A204.1 (cell line): ENCODE measurements around the gene ZNF804A.

ENCODE experiments used
- FAIRE-seq: peaks from 2 replicates; lab custom pipeline; 2012; peaks lifted over from hg19 to GRCh38; lab: Jason Lieb, UNC

ZNF804A gene

DNA sequence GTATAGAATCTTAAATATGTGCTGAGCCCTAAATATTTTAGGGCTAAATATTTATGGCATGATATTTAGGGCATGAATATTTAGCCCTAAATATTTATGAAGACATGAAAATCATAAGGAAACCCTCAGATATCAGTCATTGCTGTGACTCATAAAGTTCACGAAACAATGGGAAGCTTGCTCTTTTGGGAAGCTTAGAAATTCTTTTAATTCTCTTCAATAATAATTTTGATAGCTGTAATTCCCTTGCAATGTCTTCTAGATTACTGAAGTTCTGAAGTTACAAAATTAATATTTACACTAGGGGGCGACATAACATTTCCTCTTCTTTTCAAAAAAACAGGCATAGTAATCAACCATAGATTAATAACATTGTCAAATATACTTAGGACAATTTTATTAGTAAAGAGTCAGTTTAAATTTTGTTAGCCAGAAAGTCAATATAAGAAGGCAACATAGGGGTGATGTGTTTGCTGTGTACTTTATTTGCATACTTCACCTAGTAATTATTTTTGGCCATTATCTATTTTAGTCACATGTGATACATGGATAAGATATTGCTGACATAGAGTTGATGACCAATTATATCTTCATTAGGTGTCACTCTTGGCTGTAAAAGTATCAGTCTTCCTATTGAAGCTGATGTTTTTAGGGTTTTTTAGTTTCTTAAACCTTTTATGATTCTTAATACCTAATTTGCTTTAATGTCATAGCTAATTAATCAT is 13.2 kb downstream of the ZNF804A start:
- peak; percentile 95 for FAIRE-seq

DNA sequence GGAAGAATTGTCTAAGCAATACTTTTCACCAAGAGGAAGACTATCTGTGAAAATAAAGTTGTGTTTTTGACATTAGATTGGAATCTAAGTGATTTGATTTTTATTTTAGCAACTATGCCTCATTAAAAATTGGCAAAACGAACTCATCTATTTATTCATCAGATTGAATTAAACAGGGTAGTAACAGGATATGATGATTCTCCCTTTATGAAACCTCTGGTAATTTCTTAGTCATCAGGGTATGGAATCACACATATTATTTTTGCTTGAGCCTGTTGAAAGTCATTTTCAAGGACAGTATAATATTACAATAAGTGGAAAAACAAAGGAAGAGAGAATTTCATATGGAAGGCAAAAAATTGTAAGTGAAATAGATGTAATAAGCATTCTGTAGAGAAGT is 22.0 kb downstream of the ZNF804A start:
- FAIRE-seq = no peak

DNA sequence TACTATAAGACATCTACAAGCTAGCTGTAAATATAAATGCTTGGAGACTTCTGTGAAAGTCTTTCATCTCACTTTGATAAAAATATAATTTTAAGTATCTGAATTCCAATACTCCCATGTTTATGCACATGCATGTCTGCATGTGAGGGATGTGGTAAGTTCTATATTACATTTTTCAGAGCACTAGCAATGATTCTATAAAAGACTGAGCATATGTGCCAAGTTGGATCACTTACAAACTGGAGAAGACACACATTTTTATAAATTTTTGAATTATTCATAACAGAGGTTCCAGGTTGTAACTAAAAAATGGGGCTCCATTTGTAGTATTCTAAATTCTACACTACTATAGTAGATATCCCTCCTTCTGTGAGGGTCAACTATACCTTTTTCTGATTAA is 26.0 kb downstream of the ZNF804A start:
- FAIRE-seq = no peak

DNA sequence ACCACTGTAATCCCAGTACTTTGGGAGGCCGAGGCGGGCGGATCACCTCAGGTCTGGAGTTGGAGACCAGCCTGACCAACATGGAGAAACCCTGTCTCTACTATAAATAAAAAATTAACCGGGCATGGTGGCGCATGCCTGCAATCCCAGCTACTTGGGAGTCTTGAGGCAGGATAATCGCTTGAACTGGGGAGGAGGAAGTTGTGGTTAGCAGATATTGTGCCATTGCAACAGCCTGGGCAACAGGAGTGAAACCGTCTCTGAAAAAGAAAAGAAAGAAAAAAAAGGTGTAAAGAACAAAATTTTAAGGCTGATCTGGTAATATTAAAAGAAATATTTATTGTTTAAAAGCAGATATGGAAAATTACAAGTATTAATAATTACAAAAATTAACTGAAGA is 29.7 kb downstream of the ZNF804A start:
- no peak for FAIRE-seq

DNA sequence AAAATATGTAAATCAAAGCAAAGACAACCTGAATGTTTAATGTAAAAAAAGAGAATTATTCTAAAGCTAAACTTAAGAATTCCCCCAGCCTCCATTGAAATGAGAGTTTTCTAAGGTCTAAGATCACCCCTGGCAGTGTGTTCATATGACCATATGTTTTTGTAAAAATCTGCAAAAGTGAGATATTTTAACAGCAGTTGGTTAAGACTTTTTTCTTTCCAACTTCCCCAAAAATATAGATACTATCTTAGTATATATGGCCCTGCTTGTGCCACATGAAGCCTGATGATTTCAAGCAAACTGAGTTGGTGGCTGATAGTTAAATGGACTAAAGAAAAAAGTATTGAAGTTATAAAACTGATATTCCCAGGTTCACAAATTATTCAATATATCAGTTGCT is 35.4 kb downstream of the ZNF804A start:
- FAIRE-seq = no peak

DNA sequence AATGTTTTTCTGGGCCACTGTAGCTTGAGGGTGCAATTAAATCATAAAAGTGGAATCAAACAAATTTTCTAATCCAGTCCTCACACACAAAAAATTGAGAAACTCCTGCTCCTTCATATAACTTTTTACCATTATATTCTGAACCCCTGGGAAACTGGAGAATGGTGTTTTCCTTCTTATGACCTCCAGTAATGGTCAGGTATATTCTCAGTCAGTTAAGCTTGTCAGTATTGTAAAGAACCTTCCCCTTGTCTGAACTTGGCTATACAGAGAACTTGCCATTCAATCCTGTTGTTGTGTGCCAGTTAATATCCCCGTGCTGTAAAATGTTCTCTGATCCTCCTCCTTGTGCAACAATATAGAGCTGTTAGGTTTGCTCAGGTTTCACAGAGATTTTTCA is 39.5 kb downstream of the ZNF804A start:
- FAIRE-seq = no peak

DNA sequence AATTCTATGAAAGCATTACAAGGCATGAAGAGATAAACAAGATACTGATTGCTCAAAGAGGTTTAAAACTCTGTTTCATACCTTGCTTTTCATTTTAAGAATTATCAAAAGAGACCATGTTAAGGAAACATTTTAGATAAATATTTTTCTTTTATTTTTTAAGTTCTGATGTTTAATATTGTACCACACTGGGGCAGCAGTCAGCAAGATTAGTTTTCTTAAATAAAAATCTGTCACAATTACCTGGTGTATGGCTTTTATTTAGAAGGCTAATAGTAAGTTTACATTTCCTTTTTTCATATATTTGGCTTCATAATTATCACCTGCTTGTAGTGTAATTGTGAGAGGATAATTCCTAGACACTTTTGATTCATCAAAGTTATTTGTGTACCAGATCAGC is 46.4 kb downstream of the ZNF804A start:
- FAIRE-seq = peak; percentile 96

DNA sequence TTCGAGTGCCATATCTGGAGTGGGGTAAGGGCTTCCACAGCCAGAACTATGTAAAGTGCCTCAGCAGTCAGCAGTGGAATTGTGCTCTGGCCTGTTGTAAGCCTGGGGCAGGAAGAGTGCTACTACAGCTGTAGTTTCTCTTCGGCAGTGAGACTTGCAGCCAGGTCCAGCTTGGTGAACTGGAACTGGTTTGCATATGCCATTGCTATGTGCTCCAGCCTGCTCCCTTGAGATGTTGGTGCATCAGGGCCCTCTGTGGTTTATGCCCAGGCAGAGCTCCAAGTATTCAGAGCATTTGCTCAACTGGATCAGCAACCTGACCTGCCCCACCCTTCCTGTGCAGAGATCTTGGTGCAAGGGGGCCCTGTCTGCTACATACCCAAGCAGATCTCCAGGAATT is 47.8 kb downstream of the ZNF804A start:
- no peak for FAIRE-seq

DNA sequence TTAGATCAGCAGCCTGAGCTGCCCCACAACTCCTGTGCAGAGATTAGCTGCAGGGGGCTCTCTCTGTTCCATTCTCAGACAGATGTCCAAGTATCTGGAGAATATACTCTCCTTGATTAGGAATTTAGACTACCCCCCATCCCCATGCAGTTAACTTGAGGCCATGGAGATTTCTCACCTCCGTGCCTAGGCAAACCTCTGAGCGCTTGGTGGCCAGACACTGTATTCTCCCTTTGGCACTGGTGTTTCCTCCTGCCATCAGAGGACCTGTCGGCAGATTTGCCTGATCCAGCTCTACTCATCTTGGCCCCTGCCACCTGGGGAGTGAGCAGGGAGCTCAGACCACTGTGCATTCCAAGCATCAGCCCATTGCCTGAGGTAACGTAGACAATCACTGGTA is 48.3 kb downstream of the ZNF804A start:
- no peak for FAIRE-seq

DNA sequence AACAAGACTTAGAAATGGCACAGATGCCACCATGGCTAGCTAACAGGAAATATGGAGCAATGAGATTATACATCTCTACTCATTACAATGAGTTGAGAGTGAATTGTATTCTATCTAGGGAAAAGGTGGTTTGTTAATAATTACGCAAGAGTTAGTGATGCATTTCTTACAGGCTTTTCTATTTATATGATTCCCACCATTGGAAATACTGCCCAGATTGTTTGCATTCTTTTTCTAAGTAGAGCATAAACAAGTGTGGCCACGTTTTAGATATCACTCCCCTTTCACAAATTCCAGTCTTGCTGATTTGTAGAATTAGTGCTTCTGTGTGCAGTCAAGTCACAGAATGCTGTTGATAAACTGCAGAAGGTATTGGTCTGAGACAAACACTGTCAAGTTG is 56.6 kb downstream of the ZNF804A start:
- no peak for FAIRE-seq

DNA sequence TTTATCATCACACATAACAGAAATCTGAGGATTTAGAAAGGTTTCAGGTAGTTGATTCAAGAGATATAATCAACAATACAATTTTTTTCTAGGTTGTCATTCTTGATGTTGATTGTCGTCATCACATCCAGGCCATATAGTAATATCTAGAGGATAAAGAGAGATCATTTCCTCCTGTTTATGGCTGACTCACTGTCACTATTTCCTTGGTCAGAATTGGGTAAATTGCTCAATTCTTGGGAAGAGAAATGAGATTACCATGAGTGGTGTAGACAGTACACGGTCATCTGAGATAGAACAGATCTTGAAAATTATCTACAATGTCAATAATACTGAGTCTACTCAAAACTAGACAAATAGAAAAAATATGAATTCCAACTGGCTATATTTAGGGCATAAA is 78.8 kb downstream of the ZNF804A start:
- no peak for FAIRE-seq

DNA sequence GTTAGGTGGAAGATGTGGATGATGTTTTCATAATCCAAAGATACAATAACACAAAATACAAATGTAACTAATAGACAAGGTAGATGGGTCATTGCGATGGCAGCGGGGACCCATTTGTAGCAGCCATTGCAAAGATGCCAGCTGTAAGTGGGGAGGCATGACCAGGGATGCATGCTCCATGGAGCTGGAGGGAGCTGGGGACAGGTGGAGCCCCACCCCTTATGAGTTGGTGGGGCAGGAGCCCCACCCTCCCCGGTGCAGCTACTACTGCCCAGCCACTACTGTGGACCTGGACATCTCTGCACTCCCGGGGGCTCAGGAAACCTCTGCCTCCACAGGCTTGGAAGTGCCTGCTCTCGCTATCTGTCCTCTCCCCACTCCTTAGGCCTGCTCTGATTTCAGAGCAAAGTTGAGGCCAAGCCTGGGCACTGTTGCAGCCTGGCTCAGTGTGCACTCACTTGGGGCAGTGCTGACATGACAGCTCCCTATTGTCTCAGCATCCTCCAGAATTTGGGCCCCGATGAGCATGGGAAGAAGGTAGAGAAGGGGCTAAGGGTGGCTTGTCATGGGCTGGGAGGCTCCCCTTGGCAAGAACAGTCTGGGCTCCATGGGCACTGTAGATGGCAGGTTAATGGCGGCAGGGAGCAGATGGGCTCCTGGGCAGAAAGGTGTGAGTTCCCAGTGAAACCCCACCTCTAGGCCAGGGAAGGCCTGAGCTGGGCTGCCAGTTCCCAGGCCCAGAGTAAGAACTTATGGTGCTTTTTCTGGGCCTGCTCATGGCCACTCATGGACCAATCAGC is 81.1 kb downstream of the ZNF804A start:
- FAIRE-seq = no peak

DNA sequence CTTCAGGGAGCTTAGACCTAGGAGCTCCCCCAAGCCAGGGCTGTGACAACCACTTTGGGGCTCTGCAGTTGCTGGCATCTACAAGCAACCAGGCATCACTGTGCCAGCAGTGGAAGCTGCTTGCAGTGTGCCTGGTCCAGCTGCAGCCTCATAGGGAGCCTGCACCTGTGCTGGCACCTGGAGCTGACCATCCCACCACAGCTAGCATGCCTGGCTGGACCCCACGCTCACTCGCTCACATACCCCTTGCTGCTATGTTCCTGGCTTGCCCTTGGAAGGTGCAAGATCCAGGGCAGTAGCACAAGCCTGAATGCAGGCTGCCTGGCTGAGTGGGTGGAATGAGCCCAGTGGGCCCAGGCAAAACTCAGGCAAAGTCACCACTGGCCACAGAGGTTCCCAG is 82.5 kb downstream of the ZNF804A start:
- no peak for FAIRE-seq

DNA sequence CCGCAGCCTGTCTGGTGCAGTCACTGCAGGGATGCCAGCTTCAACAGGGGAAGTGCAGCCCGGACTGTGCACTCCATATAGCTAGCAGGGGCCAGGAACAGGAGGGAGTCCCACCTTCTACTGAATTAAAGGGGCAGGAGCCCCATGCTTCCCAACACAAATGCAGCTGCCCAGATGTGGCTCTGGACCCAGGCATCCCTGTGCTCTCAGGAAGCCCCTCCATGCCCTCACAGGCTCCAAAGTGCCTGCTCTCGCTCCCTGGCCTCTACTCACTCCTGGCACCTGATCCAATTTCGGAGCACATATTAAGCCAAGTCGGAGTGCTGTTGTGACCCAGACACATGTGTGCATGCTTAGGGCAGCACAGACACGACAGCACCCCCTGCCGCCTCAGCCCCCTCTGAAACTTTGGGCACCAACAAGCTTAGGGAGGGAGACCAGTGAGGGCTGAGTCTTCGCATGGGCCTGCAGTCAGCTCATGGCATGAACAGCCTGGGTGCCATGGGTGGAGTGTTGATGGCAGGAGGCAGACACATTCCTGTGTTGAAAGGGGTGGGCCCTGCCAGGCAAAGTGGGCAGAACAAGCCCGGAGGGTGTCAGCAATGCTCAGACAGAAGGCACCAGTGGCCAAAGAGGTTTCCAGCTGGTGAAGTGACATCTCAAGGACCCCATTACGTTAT is 83.5 kb downstream of the ZNF804A start:
- FAIRE-seq = no peak

DNA sequence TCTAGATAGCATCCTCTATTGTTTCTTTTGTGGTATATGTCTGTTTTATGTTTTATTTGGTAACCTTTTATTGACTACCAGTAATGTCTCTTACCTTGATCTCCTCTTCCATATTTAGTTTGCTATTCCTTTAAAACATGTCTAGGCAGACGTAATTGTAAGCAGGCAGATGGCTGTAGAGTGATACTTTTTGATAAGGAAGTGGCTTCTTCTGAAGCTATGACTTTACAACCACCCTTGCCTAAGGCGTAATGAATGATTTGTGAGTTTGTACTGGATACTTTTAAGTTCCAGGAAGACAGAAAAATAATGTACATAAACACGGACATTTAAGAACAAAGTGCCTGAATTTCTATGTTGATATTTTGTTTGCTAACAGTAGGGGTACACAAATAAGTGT is 85.6 kb downstream of the ZNF804A start:
- no peak for FAIRE-seq

DNA sequence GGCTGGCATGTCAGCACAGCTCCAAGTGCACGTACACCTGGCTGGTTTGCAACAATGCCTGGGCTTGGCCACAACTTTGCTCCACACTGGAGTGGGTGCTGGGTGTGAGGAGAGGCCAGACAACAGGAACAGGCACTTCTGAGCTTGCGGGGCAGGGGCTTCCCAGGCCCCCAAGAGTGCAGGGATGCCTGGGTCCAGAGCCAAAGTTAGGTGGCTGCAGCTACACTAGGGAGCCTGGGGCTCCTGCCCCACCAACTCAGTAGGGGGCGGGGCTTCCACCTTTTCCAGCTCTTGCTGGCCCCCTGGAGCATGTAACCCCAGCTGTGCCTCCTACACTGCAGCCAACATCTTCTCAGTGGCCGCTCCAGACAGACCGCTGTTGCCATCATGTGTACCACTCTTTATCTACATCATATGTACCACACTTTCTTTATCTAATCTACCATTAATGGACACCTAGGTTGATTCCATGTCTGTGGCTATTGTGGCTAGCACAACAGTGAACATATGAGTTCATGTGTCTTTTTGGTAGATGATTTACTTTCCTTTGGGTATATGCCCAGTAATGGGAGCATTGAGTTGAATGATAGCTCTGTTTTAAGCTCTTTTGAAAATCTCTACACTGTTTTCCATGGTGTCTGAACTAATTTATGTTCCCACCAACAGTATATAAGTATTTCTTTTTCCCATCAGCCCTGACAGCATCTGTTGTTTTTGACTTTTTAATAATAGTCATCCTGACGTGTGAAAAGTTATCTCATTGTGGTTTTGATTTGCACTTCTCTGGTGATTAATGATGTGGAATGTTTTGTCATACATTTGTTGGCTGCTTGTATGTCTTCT is 87.9 kb downstream of the ZNF804A start:
- FAIRE-seq = no peak

DNA sequence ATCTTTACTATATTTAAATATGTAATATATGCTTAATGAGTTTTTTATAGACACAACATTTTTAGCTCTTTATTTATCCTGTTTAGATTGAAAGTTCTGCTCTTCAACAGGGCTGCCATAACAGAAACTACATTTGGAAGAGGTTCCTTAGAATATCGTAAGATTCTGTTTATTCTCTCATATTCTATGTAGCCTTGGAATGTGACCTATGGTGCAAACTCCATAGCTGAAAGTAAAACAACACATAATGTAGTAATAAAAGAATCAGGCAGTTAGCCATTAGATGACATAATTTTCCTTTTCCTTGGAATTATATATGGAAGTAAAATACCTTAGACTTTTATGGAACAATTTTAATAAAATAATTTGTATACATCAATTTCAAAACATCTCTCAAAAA is 91.3 kb downstream of the ZNF804A start:
- FAIRE-seq = peak; percentile 40

DNA sequence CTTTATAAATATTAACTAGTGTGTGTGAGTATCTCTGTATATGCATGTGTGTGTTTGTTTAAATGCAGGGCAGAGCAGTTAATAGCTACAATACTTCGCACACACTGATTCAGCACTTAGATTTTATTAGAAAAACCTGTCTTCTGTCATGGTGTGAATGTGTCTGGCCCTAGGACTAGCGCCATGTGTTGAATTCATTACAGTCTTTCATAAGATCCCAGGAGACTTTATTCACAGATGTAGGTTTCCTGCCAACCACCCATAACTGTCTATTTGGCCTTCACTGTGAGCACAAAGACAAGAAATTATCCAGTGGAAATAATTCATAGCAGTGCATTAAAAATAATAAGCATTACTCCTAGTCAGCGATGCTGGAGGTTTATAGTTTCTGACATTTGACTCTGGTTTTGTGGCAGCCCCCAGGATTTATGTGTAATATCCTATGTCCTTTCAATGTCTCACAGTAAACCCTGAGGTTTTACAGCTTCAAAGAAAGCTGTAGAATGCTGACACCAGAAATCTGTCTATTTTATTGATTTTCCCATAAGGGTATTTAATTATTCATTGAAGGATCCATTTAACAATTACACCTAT is 93.9 kb downstream of the ZNF804A start:
- no peak for FAIRE-seq

DNA sequence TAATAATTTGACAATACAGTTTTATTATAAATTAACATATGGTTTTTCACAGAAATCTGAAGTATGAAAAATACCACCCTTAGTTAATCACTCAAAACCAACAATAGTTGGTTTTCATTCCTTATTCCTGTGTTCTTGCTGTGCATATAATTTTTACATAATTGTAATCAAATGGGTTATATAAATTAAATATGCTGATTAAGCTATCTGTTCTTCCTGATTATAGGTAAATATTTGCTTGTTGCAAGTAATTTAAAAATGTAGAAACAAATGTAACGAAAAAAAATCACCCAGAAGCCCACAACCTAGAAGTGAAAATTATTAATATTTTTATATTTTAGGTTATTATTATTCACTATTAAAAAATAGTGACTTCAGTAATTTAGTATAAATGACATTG is 98.3 kb downstream of the ZNF804A start:
- peak; percentile 66 for FAIRE-seq

DNA sequence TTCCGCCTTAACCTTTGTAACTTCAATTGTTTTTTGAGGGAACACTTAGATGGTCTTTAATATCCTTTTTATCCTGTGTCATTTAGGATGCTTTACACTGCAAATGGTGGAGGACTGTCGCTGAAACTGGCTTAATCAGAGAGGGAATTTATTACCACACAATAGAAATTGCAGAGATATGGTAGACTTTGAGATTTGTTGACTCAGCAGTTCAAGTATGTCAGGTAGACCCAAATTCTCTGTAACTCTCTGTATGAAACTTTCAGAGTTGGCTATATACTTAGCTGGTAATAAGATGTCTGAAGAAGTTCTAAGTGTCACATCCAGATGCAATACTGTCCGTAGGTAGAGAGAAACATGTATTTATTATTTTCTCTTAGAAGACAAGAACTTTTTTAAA is 100.1 kb downstream of the ZNF804A start:
- no peak for FAIRE-seq

DNA sequence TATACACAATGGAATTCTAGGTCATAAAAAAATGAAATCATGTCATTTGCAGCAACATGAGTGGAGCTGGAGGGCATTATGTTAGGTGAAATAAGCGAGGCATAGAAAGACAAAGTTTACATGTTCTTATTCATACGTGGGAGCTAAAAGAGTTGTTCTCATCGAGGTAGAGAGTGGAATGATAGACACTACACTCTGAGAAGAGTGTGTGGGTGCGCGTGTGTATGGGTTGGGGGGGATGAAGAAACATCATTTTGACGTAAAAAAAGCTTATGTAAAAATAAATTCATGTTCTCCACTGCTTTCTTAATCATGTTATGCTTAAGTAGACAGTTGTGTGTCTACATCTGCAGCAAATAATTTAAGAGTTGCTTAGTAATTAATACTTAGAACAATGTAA is 123.6 kb downstream of the ZNF804A start:
- FAIRE-seq = no peak

DNA sequence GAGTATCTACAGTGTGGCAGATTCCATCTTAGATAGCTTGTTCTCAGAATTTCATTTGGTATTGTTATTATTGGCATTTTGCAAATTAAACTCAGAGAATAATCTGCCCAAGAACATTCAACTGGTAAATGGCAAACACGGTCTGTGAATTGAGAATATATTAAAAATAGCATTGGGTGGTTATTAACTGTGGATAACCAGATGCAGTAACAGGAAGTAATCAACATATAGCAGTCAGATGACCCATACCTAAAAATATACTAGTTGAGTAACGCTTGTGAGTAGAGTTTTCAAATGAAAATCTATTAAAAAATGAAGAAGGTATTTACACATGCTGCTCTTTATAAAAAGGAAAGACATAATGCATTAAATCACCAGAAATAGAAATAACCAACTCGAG is 129.5 kb downstream of the ZNF804A start:
- FAIRE-seq = no peak
